ENCODE results near the gene MYO7B.

DNA sequence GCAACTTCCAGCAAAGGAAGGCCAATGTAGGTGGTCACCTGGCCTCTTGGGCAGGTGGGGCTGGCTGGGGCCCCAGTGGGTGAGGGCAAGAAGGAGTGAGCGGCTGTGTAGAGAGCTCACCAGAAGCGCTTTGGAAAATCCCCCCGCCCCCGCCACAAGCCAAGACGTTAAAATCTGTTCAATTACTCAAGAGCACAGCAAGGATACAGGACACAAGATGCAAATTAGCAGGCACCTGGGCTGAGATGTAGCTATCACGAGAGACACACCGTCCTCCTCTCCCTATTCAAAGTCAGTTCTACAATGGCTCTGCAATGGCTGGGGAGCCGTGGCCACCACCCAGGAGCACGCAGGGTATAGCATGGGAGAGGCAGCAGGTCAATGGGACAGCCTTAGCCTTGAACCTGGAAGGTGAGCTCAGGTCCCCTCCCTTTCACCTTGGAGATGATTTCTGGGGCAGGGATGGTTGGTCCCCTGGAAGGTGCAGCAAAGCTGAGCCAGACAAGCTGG, 72.0 kb downstream of the MYO7B start:
- no peak for TF ChIP-seq EZH2 (IDR thresholded peaks at IDR 0.05; ENCODE audit: borderline replicate concordance, low read depth, low read length, severe bottlenecking)
- TF ChIP-seq, protein P1, sequence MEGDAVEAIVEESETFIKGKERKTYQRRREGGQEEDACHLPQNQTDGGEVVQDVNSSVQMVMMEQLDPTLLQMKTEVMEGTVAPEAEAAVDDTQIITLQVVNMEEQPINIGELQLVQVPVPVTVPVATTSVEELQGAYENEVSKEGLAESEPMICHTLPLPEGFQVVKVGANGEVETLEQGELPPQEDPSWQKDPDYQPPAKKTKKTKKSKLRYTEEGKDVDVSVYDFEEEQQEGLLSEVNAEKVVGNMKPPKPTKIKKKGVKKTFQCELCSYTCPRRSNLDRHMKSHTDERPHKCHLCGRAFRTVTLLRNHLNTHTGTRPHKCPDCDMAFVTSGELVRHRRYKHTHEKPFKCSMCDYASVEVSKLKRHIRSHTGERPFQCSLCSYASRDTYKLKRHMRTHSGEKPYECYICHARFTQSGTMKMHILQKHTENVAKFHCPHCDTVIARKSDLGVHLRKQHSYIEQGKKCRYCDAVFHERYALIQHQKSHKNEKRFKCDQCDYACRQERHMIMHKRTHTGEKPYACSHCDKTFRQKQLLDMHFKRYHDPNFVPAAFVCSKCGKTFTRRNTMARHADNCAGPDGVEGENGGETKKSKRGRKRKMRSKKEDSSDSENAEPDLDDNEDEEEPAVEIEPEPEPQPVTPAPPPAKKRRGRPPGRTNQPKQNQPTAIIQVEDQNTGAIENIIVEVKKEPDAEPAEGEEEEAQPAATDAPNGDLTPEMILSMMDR (IDR thresholded peaks at IDR 0.05; ENCODE audit: borderline replicate concordance, extremely low read depth, low read length, poor library complexity, severe bottlenecking) = no peak
